AG09309 (cell line): ENCODE data around the gene ARHGAP40.

Experiments used
- DNase-seq: peaks from one replicate; pipeline ENCODE4 v3.0.0-alpha.2; 2010; ENCODE audit warnings: low read depth
- H3K4me3 ChIP-seq: 2 replicates; pipeline ENCODE4 v1.5.1; 2011; ENCODE audit warnings: mild to moderate bottlenecking, low read depth, low read length, moderate library complexity; ENCODE audit not compliant: control insufficient read depth
- TF ChIP-seq, protein P1 (sequence below): IDR thresholded peaks from 2 replicates; pipeline ENCODE4 v1.5.1; 2011; ENCODE audit warnings: mild to moderate bottlenecking, low read depth, low read length, inconsistent platforms; ENCODE audit not compliant: insufficient read depth, control insufficient read depth; ENCODE audit errors: missing control alignments

Gene ARHGAP40

DNA sequence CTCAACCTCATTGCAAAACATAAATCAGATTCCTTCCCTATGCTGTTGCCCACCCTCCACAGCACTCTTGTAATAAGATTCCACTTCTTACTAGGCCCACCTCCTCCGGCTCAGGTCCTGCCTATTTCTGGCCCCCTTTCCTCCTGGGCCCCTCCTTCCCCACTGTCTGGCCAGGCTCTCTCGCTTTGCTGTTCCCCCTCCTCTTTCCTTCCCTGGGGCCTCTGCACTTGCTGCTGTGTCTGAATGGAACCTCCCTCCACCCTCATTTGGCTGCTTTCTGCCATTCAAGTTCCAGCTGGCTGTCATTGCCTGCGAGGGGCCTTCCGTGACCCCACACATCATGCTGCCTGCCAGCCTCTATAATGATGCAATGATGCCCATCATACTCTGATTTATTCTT lies 38.9 kb downstream of the ARHGAP40 start:
- H3K4me3 ChIP-seq, result no peak overlapping the region
- TF ChIP-seq, protein P1, sequence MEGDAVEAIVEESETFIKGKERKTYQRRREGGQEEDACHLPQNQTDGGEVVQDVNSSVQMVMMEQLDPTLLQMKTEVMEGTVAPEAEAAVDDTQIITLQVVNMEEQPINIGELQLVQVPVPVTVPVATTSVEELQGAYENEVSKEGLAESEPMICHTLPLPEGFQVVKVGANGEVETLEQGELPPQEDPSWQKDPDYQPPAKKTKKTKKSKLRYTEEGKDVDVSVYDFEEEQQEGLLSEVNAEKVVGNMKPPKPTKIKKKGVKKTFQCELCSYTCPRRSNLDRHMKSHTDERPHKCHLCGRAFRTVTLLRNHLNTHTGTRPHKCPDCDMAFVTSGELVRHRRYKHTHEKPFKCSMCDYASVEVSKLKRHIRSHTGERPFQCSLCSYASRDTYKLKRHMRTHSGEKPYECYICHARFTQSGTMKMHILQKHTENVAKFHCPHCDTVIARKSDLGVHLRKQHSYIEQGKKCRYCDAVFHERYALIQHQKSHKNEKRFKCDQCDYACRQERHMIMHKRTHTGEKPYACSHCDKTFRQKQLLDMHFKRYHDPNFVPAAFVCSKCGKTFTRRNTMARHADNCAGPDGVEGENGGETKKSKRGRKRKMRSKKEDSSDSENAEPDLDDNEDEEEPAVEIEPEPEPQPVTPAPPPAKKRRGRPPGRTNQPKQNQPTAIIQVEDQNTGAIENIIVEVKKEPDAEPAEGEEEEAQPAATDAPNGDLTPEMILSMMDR, result no peak
- DNase-seq, result no peak

DNA sequence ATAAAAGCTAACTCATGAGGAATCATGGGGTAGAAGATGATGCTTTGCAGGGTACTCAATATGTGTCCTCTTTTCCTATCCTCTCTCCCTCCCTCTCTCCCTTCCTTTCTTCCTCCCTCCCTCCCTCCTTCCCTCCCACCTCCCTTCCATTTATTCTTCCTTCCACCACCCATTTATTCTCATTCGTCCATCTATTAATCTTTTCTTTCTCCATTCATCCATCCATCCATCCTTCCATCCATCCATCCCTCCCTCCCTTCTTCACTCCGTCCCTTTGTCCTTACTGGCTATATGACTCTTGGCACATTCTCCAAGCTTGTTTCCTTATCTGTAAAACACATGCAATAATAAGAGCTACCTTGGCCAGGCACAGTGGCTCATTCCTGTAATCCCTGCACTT lies 40.9 kb downstream of the ARHGAP40 start:
- TF ChIP-seq, protein P1, result no peak
- H3K4me3 ChIP-seq, result no peak overlapping the region
- DNase-seq, result no peak

DNA sequence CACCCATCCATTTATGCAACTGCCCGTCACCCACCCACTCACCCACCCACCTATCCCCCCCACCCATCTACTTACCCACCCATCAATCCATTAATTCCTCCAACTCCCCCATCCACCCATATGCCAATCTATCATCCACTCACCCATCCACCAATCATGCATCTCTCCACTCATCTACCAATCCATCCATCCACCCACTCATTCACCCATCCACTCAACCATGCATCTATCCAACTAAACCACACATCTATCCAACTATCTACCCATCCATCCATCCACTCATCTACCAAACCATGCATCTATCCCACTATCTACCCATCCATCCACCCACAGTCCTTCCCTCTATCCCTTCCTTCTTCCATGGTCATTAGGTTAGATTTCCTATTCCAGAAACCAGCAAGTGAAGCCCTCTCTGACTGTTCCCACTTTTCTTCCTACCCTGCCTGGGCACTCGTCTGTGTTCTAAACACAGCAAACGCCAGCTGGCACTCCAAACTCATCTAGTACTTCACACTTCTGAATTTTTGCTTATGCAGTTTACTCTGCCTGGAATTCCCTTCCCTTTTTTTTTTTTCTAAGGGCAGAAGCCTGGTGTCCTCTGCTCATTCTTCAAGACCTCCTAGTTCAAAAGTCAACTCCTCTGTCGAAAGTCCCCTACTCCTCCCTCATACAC lies 43.1 kb downstream of the ARHGAP40 start:
- no peak for DNase-seq
- no peak overlapping the region for H3K4me3 ChIP-seq
- TF ChIP-seq, protein P1, result no peak

DNA sequence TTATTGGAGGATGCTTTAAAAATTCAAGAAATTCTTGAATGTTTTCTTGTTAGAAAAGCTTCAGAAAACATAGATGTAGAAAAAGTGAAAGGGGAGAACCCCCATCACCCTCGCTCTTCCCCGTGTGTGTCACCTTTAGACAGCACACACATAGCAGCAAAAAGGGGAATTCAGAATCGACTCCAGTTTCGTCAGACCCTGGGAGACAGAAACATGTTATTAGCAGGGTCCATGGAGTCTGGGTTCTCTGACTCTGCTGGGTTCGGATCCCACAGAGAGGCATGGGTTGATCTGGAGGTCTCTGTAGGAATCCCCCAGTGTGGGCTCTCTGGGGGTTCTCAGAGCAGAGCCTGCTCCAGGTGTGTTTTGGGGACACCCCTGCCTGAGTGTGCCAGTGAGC lies 43.7 kb downstream of the ARHGAP40 start:
- H3K4me3 ChIP-seq, result no peak overlapping the region
- TF ChIP-seq, protein P1, result no peak

DNA sequence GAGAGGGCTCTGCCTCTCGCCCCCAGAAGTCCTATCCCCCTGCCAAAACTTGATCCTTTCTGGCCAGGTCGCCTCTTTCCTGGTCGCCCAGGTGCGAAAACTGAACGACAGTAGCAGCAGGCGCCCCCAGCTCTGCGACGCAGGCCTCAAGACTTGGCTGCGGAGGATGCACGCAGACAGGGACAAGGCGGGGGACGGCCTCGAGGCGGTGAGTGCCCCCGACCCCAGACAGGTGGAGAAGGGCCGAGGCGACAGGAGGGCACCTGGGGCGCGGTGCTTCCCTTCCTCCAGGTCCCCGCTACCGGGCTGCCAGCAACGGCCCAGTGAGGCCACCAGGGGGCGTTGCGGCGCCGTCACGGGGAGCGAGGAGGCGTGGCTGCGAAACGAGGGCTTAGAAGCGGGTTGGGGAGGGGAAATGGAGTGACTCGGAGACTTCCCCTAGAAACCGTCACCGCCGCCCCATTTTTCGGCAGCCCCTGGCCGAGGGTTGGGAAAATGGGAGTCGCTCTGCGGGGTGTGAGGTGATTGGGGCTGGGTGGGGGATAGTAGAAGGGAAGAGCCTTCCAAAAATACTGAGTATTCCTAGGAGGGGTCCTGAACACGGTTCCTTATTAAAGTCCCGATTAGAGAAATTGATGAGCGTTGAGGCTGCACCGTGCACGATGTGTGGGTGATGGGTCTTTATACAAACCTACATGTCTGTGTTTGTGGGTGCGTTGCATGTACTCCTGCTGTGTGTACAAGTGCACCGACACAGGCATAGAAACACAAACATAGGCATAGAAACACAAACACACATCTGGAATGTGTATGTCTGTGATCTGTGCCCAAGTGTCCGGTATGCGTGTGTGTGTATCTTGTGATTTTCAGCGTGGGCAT lies 44.6 kb downstream of the ARHGAP40 start:
- H3K4me3 ChIP-seq, result peak overlapping the region; percentile 11
- TF ChIP-seq, protein P1, result peak; percentile 95
- DNase-seq, result no peak

More for the DNA sequence above, 43.7 kb downstream of the ARHGAP40 start:
- no peak for DNase-seq

DNA sequence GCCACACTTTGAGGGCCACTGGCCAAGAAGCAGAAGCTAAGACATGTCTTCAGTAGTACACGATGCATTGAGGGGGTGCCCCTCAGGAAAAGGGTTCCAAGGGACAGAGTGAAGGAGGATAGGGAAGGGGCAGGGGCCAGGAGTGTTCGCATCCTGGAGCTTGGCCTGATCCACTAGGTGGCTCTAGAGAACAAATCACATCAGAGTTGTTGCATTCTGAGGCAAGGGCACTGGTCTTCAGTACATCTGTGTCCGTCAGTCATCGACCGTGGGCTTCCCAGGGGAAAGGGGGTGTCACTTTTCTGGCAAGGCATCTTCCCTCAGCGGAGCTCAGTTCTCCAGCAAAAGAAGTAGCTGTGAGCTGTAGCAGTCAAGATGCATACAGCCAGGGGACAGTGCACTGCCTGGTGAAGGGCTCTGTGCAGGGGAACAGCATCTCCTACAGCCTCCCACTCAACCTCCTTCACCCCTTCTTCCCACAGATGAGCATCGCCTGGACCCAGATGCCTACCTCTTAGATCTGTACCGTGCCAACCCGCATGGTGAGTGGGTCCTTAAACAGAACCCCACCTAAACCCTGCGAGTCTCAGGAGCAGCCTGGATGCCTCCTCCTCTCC lies 47.8 kb downstream of the ARHGAP40 start:
- DNase-seq, result no peak
- TF ChIP-seq, protein P1, result peak; percentile 64
- no peak overlapping the region for H3K4me3 ChIP-seq
